Stimulated activated CD8-positive, alpha-beta memory T cell treated with anti-CD3 and anti-CD28 coated beads, Interleukin-12 subunit alpha, Interleukin-12 subunit beta, amount 100 ng/mL, for 24 hours (primary cell): Measurements from ENCODE around the gene WWC1.
"Not testable (repeated sequence)": the region's sequence is repeated elsewhere in the genome, so short reads cannot be mapped to it uniquely, and the experiment has no call there.

Experiments used
- DNase-seq: peaks from one replicate; pipeline ENCODE4 v3.0.0-alpha.2; 2020; ENCODE audit errors: extremely low read depth

WWC1 gene

DNA sequence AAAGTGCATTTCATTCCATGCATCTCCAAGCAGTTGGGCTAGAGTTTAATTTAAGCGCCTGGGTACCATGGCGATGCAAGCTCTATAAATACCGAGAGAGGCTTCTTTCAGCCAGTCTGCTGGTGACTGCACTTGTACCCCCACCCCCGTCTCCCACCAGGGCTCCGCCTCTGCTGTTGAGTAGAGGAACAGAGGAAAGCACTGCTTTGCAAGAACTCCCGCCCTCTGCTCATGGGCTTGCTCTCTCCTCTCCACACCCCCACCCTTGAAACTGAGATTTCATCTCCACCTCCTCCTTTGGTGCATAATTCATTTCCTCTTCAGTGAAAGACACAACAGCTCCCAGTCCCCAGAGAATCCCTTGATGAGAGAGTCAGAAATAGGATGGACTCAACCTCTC lies 5.1 kb upstream of the WWC1 start:
- DNase-seq, result no peak

DNA sequence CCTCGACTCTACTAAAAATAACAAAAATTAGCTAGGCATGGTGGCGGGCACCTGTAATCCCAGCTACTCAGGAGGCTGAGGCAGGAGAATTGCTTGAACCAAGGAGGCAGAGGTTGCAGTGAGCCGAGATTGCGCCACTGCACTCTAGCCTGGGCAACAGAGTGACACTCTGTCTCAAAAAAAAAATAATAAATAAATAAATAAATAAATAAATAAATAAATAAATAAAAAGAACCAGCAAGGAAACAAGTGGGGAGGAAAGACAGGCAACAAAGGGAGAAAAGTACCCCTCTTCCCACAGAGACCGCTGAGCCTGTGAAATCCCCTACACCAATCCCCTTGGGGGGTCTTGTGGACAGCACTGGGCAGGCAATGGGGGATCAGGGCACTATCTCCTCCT lies 4.6 kb upstream of the WWC1 start:
- DNase-seq, result not testable (repeated sequence)

DNA sequence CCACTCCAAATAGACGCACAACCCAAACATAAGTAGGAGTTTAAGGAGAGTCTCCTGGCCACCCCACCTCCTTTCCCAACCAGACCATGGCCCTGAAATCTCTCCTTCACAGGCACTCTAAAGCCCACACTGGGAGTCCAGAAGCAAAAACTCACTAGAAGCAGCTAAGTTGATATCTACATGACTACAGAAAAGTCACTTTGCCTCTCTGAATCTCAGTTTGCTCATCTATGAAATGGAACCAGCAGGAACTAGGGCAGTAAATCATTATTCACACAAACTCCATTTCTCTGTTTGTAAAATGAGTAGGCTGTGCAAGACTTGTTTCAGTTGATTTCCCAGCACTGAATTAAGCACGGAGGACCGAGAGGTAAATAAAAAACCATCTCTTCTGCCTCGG lies 4.1 kb upstream of the WWC1 start:
- no peak for DNase-seq

DNA sequence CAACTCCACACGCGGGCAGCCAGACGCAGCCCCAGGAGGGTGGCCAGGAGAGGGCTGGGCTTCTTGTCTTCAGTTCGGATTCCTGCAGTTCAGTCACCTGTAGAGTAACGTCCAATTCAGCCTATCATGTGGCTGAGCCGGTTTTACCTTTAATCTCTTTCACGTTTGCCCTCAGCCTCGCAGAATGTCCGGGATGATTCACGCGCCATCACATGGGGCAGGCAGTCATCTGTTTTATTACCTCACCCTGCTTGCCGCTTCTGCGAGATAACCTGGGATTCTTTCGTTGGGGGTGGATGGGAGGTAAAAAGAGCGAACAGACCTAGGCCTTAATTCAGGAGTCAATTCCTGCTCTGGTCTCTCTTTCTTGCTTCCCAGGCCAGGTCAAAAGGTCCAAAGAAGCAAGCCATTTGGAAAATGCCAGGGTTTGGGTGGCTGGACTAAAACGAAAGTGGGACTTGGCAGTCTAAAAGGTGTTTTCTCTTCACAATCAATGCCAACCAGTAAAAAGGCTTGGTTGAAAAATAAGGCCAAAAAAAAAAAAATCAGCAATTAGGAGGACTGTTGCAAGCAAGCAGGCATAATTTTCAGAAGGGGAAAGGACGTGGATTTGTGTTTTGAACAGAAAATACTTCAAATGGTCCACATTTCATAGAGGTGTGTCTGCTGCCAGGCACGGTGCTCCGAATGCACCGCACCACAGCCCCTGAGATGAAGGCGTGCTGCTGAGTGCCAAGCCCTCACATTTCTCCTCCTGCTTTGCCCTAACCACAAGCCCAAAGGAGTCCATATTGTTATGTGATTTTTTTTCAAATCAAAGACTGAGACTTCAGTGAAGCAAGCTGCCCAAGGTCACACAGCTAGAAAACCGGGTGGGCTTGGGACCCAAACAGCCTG lies 2.8 kb upstream of the WWC1 start:
- DNase-seq, result no peak

DNA sequence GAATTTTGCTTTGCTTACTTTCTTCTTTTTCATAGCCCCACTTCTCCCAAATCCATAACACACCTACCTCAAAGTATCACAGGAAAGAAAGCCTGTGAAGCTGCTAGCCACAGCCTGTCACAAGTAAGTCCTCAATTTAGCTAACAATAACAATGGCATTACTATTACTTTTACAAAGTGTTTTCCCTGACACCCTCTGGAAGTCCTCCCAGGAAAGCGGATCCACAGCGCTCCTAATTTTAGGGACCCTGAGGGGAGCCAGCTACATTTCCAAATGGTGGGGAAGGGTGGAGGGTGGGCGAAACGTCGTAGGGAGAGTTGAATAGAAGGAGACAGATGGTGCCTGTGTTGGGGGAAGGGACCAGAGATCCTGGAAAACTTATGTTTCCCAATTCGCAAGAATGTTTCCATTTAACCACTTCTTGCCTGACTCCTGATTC lies 523 bp upstream of the WWC1 start:
- DNase-seq, result no peak

DNA sequence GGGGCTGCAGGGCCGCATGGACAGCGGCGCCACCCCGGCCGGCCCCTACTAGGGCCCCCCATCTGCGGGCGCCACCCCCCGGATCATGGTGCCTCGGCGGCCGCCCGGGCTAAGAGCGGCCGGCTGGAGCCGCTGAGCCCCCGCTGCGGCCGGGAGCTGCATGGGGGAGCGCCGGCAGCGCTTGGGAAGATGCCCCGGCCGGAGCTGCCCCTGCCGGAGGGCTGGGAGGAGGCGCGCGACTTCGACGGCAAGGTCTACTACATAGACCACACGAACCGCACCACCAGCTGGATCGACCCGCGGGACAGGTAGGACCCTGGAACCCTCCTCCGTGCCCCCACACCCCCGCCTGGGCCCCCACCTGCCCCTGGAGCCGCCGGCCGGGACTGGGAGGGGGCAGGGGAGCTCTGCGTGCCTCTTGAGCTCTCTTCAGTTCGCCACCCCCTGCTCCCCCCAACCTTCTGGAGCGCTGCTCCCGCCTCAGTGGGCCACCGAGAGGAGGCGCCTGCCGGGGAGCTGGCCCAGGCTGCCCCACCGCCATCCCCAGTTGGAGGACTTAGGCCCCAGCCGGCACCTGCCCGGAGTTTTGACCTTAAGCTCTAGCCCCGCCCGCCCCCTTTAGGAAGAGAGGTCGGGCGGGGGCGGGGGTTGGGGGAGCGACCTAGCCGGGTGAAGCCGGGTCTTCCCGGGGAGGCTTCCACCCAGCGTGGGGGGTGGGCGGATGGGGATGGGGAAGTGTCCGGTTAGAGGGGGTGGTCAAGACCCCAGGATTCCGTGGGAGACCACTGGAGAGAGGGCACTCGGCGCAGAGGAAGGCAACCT lies 730 bp downstream of the WWC1 start:
- no peak for DNase-seq

DNA sequence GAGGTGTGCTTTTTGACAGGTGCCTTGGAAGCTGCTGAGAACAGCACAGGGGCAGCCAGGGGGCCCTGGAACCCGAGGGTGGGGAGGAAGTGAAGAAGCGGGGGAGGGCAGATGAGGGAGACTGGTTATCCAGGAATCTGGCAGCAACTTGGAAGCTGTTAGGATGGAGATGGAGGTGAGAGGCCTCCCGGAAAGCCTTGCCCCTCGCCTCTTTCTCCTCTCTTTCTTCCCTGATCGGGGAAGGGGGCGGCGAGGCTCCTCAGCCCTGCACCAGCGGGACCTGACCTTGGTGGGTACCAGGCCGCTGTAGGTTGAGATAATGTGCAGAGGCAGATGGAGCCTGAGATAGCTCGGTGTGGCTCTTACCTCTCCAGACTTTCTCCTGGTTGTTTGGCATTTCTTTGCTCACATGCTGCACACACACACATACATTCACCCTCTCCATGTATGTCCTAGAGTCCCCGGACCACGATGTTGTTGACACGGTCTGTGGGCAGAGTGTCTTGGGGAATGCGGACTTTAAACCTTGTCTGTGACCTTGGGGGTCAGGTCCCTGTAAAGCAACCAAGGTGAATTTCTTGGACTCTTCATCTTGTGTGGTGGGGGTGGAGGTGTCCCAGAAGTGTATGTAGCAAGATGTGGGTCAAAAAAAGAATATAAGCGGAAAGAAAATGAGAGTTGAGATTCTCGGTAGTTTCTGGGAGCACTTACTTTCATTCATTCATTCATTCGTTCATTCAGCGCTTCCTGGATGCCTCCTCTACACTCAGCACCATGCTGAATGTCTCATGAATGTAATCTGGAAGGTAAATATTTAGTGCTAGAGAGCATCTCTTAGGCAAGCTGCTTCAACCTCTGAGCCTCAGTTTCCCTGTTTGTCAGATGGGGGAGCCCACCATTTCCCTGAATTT lies 1.6 kb downstream of the WWC1 start:
- no peak for DNase-seq

DNA sequence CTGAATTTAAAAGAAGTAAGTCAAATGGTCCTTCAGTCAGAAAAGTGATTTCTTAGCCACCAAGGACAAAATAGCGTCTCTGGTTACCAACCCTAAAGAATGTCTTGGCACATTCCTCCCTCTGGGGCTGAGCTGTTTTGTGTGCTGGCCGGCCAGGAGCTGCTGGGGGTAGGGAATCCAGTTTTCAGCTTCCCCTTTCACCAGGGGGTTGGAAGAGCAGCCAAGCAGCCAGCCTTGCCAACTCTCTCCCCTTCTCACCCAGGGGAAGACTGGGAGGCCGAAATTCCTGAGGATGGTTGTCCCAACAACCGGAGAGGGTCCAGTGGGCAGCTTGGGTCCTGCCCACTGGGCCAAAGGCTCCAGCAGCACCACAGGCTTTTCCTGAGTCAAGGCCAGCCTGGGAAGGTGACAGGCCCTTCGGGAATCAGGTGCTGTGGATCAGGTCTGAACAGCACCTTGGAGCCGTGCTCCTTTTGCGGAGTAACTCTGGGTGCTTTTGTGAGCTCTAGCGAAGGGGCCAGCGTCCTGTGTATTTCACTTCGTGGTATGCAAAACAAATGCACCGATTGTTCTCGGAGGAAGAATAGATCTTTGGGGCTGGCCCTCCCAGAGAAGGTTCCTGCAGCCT lies 4.2 kb downstream of the WWC1 start:
- DNase-seq, result no peak

DNA sequence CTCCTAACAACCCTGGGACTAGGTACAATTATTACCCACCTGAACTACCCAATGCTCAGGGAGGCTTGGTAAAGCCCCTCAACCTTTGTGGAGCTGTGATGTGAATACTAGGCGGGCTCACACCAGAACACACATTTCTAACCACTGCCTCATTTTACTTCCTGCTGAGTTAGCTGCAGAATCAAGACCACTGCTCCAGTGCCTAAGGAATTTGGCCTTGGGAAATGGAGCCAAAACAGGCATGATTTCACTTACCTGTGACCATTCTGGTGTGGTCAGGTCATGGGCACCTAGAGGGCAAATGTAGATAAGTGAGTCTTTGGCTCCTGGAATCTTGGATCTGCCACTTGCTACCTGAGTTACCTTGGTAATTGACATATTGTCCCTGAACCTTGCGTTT lies 5.2 kb downstream of the WWC1 start:
- DNase-seq, result no peak

DNA sequence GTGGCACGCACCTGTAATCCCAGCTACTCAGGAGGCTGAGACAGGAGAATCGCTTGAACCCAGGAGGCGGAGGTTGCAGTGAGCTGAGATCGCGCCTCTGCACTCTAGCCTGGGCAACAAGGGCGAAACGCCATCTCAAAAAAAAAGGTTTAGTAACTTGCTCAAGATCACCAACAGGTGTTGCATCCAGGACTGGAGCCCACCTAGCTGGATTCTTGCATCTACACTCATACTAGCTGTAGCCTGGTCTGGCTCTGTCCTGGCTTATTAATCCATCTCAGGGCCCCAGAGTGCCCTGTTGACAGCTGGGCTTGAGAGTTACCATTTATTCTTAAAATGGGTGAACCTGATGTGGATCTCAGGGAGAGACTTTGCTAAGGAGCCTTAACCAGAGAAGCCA lies 7.5 kb downstream of the WWC1 start:
- DNase-seq, result no peak

DNA sequence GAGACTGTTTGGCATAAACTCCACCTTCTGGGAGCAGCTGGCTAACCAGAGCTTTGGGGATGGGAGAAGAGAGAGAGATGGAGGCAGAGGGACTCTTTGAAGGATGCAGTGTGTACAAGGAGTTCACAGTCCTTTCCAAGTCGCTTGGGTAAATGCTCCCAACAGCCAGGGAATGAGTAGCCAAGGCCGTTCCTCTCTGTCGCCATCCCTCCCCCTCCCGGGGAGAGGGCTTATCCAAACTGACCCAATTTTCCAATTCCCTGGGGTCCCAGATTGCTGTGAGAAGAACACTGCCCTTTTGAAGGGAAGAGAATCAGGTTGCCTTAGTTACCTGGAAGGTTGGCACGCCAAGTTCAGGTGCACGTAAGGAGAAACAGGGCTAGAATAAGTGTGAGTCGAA lies 7.9 kb downstream of the WWC1 start:
- DNase-seq, result no peak

DNA sequence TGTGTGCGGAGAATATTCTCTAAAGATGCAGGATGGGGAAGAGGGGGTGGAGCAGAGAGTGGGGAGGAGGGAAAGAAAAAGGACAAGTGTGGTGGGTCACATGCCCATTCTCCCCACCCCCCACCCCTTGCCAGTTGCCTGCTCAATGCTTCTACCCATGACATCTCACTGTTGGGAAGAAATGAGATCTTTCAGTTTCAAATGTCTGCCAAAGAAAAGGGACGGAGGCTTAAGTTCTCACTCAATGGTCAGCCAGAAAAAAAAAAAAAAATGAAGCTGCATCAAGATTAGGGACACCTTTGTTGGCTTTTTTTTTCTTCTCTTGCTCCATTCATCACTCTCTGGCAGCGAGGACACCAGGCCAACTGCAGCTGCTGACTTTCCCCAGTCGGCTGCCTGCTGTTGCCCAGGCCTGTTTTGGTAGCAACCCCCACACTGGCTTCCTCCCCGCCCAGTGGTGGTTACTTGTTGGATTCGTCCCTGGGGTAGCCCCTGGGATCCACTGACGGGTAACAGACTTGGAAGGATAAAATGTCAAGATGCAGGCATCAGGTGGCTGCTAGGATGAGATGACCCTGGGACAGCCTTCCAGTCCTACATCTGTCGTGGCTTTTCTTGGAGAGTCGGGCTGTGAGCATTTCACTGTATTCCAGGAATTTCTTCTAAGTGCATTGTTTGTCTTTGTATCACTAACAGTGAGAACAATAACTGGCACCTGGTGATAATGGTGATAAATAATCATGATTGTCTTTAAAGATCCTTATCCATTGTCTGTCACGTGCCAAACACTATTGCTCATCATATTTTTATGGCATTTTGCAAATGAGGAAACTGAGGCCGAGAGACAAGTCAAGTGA lies 9.1 kb downstream of the WWC1 start:
- DNase-seq, result no peak

DNA sequence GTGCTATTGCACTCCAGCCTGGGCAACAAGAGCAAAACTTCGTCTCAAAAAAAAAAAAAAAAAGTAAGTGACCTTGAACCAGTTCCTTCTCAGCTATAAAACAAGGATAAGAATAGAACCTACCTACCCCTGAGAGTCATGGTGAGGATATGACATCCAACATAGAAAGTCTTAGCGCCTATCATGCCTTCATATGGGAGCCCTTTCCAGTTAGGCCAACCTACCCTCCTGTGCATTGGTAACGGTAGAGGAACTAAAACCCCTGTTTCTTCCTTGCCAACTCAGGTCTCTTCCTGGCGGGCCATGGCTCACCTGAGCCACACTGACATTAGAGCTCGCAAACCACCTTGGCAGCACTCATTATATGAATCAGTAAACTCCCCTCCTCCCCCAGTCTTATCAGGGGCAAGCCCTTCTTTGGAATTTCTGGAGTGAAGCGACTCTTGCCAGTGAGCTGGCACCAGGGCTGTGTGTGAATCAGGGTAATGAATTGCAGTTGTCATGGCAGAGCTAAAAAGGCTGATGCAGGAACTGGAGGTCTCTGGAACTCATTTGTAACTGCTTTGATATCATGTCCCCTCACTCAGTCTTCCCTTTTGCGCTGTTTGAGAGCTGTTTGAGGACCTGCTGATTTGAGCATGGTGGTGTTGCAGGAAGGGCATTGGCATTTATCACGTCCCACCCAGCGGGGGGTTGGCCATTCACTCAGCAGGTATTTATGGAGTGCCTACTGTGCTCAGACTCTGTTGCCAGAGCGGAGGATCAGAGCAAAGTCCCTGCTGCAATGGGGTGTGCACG lies 10.3 kb downstream of the WWC1 start:
- no peak for DNase-seq

DNA sequence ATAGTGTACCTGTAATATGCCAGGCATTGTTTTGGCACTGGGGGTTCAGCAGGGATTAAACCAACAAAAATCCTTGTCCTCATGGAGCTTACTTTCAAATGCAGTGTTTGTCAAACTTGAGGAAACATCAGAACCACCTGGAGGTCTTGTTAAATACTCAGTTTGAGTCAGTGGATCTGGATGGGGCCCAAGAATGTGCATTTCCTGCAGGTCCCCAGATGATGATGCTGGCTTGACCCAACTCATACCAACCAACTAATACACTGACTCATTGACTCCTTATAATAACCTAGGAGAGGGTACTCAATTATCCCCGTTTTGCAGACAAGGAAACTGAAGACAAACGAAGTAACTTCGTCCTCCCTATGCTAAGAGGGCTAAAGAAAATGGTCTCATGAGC lies 11.3 kb downstream of the WWC1 start:
- DNase-seq, result no peak

DNA sequence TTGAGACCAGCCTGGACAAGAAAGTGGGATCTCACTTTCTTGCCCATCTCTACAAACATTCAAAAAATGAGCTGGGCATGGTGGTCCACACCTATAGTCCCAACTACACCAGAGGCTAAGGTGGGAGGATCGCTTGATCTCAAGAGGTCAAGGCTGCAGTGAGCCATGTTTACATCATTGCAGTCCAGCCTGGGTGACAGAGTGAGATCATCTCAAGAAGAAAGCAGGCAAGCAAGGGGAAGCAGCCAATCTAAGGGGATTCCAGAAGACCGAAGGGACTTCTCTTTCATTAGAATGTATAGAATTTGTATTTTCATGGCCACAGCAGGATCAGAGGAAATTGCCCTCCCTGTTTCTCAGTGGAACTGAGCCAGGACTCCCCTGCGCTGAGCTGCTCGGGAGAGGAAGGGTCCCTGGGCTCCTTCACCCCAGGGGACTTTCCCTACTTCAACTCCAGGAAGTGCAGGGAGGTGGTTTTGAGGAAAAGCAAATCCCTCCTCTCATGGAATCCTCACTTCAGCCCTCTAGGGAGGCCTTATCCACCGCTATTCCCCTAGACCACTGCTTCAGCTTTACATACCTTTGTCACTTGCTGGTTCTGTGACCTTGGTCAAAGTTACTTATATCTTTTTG lies 12.1 kb downstream of the WWC1 start:
- no peak for DNase-seq

DNA sequence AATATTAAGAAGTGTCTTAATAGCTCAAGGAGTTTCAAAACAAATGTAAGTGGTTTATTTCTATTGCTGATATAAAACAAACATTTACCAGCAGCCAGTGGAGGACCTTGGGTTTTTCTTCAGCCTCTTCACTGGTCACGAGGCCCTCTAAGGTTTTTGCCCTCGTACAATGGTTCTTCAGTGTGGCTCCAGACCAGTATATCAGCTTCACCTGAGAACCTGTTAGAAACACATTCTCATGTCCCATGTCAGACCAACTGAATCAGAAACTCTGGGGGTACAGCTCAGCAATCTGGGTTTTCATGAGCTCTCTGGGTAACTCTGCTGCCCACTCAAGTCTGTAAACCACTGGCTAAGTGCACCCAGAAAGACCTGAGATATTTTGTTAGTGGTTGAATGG lies 12.9 kb downstream of the WWC1 start:
- DNase-seq, result no peak

DNA sequence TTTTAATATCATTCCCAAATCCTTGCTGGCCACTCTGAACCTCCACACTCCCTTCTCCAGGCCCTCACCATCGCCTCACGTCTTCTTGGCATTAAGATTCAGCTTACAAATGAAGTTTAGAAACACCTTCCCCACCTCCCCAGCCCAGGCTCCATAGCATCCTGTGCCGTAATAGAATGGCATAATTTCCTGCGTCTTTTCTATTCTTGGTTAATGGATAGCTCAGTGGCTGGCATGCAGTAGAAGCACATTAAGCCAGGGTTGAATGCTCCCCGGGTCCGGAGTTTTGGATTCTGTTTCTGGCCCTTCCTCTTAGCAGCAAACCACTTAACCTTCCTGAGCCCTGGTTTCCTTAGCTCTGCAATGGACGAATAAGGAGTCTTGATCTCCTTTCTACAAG lies 13.8 kb downstream of the WWC1 start:
- no peak for DNase-seq

DNA sequence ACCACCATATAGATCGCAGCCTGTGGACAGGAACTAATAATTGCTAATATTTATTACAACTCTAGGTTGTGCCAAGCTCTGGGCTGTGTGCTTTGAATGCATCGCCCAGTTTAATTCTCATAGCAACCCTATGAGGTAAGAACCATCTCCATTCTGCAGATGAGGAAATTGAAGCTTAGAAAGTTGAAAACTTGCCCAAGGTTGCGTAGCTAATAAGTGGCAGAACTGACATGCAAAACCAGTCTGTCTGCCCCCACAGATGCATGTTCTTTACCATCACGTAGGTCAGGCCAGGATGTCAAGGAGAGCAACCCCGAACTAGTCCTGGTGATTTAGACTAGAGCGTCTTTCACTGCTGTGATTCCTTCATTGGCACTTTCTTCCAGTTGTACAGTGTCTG lies 15.6 kb downstream of the WWC1 start:
- DNase-seq, result no peak

DNA sequence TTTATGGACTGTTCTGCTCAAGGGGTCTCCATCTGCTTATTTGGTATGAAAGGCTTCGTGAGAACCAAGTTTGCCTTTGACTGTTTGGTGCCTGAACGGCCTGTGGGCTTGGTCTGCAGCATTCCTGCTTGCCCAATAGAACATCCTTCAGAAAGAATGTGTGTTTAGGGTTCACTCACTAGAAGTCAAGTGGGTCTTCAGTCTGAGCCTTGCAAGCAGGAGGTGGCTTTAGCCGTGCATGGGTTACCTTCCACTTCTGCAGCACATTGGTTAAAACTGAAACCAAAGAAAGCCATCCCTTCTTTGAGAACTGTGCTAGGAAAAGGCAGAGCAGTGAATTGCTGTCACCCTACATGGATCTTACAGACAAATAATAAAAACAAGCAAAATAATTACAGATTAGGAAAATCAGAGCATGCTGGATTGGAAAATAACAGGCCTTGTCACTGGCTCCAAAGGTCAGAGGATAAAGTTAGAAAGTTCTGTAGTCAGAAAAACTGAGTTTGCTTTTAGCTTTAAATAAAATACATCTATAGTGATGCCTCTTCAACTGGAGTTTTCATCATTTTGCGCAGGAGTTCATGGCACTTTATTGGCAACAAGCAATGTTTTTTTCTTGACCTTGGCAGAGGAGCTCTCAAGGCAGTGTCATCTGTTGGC lies 16.6 kb downstream of the WWC1 start:
- DNase-seq, result no peak
